Left colon (tissue), 2 donors: ENCODE measurements around the gene MAML2. TPM values are rescaled to one million over a fixed set of nuclear protein-coding genes. Genes with fewer than 3 reads are reported as not detected.

ENCODE experiments used
- ATAC-seq: fragments of 200-7000 bp; cut with Tn5 transposase; one replicate; pipeline ENCODE4 v1.9.1; 2020; ENCODE audit warnings: mild to moderate bottlenecking, moderate library complexity
- DNase-seq, 2 donors: peaks; one replicate each; pipeline ENCODE4 v3.0.0-alpha.2; 2020
- intact Hi-C, 2 donors: fragments of 100-400 bp; cut with DNase I in 1 of 2; cut with micrococcal nuclease in 1 of 2; formaldehyde crosslinking; loops; one replicate each; pipeline versions ENCODE4 v1.11.2 to v1.14.0; 2022; cut with DNase I, micrococcal nuclease
- microRNA-seq, 2 donors: library from miRNA; unstranded; fragments of <30 nt; microRNA quantifications; one replicate each; pipeline versions ENCODE4 v1.1.0 to v1.2.0, GENCODE V29; 2020
- total RNA-seq, 2 donors: library from RNA; stranded (reverse); fragmentation: NEBNext Ultra II Directional; extraction: Animal tissue kit (Norgen Biotek cat#: 25700); gene quantifications; one replicate each; pipeline ENCODE4 v1.2.1, GENCODE V29; 2021
- donor health status: DM: no; HTN: no; CAD: no.
- donor health status: DM: yes; HTN: yes; CAD: no.

MAML2 gene
- total RNA-seq, 2 donors from 2014 or later: 14.8 to 16.3 TPM

DNA sequence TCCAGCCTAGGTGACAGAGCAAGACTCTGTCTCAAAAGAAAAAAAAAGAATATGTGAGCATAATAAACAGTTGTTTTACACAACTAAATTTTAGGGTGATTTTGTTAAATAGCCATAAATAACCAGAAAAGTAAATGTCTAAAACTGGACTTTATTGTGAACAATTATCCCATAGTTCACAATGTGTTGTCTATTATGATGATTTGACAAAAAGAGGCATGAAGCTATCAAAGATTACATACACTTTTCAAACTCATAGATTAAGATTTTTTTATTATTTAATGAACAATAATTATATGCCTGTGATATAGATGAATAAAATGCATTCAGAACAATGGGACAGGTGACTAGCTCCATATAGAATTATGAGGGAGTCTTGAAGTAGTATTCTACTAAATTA, 392.1 kb downstream of the MAML2 start:
- ATAC-seq (no peak), DNase-seq (no peak)
- intact Hi-C loops: no loop called here

DNA sequence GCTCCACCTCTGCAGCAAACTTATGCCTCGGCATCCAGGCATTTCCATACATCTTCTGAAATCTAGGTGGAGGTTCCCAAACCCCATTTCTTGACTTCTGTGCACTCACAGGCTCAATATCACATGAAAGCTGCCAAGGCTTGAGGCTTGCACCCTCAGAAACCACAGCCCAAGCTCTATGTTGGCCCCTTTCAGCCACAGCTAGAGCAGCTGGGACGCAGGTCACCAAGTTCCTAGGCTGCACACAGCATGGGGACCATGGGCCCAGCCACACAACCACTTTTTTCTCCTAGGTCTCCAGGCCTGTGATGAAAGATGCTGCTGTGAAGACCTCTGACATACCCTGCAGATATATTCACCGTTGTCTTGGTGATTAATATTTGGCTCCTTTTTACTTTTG, 394.4 kb downstream of the MAML2 start:
- ATAC-seq (no peak), DNase-seq (no peak)
- intact Hi-C loops: no loop called here

DNA sequence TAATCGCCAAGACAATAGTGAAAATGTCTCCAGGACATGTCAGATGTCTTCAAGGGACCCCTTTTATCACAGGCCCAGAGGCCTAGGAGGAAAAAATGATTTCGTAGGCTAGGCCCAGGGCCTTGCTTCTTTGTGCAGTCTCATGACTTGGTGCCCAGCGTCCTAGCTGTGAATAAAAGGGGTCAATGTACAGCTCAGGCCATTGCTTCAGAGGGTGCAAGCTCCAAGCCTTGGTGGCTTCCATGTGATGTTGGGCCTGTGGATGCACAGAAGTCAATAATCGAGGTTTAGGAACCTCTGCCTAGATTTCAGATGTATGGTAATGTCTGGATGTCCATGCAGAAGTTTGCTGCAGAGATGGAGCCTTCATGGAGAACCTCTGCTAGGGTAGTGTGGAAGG, 398.4 kb downstream of the MAML2 start:
- ATAC-seq (no peak), DNase-seq (no peak)

DNA sequence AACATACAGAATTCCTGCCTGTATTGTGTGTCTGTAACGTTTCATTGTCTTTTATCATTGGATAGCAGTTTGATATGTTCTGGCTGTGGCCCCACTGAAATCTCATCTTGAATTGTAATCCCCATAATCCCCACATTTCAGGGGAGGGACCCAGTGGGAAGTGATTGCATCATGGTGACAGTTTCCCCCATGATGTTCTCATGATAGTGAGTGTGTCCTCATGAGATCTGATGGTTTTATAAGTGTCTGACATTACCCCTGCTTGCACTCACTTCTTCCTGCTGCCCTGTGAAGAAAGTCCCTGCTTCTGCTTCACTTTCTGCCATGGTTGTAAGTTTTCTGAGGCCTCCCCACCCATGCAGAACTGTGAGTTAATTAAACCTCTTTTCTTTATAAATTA, 399.4 kb downstream of the MAML2 start:
- DNase-seq (no peak), ATAC-seq (no peak)
- intact Hi-C loops: no loop called here

More for the DNA sequence above, 398.4 kb downstream of the MAML2 start:
- intact Hi-C loops: no loop called here

DNA sequence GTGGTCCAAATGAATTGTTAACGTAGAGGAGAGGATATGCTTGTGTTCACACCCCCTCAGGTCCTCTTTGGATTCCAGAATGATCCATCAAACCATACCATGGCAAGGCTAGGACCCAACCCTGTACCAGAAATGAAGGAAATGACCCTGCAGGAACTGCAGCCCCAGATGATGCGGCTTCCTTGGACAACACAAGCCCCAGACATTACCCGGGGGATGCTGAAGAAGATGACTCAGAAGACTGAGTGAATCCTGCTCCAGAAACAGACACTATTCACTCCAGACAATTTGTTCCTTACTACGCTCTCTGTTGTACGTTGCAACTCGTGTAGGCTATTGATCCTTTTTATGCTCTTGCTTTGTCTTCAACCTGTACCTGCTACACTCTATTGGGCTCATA, 403.9 kb downstream of the MAML2 start:
- no peak for ATAC-seq
- no peak for DNase-seq
- intact Hi-C loops: no loop called here

DNA sequence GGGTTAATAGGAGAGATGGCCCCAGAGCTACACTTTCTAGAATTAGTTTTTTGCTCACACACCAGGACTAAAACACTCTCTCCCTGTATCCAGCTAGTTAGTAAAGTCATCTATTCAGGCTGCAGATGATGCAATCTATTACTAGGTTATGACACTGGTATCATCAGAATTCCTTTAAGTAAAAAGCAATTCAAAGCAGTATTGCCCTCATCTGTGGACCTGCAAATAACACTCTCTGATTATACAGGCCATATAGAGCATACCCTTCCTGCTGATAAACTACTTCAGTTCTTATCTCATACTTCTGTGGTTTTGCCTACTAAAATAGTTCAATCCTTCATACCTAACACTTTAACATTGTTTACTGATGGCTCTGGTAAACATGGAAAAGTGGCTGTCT, 405.6 kb downstream of the MAML2 start:
- intact Hi-C loops: no loop called here
- ATAC-seq: no peak
- no peak for DNase-seq

DNA sequence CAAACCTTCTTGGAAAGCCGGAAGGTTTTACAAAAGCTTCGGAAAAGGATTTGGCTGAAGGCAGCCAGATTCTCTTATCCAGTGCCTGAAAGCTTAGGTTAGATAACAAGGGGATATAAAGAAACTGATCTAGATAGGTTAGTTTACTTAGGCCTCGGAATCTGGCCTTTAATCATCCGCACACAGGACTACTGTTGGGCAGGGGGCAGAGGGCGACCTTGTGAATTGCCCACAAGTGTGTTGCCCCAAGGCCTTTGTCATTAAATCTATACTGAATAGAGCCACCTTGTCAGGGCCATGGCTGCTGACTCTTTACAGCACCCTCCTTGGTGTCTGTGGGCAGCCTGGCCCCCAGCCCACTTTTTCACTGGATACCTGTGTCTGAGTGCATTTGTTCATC, 409.4 kb downstream of the MAML2 start:
- intact Hi-C loops: no loop called here
- ATAC-seq: no peak
- no peak for DNase-seq

DNA sequence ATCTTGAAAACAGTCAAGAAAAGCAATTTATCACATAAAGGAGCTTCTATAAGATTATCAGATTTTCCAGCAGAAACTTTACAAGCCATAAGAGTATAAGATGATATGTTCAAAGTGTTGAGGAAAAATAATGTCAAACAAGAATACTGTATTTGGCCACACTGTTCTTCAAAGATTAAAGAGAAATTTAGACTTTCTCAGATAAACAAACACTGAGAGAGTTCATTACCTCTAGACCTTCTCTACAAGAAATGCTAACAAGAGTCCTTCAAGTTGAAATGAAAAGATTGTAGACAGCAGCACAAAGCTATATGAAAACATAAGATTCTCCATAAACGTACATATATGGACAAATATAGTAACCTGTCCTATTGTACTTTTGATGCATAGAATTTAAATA, 411.1 kb downstream of the MAML2 start:
- intact Hi-C loops: no loop called here
- DNase-seq (no peak), ATAC-seq (no peak)

DNA sequence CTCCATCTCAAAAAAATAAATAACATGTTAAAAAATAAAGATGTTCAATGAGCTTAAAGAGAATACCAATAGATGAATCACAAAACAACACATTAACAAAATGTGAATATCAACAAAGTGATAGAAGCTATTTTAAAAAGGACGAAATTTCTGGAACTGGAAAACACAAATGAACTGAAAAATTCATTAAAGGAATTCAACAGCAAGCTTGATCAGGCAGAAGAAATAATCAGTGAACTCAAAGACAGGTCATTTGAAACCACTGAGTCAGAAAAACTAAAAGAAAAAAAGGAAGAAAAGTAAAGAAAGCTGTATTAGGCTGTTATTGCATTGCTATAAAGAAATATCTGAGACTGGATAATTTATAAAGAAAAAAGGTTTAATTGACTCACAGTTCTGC, 412.0 kb downstream of the MAML2 start:
- ATAC-seq: no peak
- intact Hi-C loops: no loop called here

DNA sequence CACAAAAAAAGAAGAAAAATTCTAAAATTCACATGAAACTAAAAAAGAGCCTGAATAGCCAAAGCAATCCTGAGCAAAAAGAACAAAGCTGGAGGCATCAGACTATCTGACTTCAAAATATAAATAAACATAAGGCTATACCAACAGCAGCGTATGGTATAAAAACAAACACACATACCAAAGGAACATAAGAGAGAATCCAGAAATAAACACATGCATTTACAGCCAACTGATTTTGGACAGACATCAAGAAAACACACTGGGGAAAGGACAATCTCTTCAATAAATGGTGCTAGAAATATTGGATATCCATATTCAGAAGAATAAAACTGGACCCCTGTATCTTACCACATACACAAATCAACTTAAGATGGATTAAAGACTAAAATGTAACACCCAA, 416.3 kb downstream of the MAML2 start:
- intact Hi-C loops: no loop called here
- no peak for ATAC-seq
- DNase-seq: no peak

More for the DNA sequence above, 412.0 kb downstream of the MAML2 start:
- DNase-seq: no peak

Small RNAs within 50 kb of the gene (microRNA-seq; reads per million reads assigned to microRNA genes)
- gene MIR1260B: 1.1 to 1.4 reads per million in 2 donors

Other genes with a start within 250 kb of the MAML2 start
- gene CCDC82, start 46.7 kb upstream of the MAML2 start, total RNA-seq: 10 to 100 TPM; 13.6 to 23.6 TPM
- gene JRKL, start 46.8 kb upstream of the MAML2 start, total RNA-seq: 1 to 10 TPM; 8.8 to 9.0 TPM